H1 (cell line): Measurements from ENCODE around the gene CD180. TPM values are rescaled to one million over a fixed set of nuclear protein-coding genes. Genes with fewer than 3 reads are reported as not detected.

Experiments
- CTCF ChIA-PET: fragments of 300-600 bp; sonication (Branson Sonifier 250); formaldehyde crosslinking; loops from one replicate; lab custom pipeline; 2021; ENCODE audit not compliant: partially characterized antibody; lab: Charles Lee
- POLR2A ChIA-PET: fragments of 300-600 bp; sonication (Branson Sonifier 250); formaldehyde crosslinking; loops from one replicate; lab custom pipeline; 2021; ENCODE audit warnings: inconsistent platforms; ENCODE audit not compliant: partially characterized antibody; lab: Charles Lee
- DNase-seq, 2 experiments: peaks; one replicate each; pipeline versions ENCODE4 v3.0.0 to v3.0.0-alpha.2; 2010 to 2022; ENCODE audit warnings: low spot score in 2 of 2, low read depth in 1 of 2, mixed read lengths in 1 of 2
- FAIRE-seq: peaks from 2 replicates; lab custom pipeline; 2011; peaks lifted over from hg19 to GRCh38; lab: Jason Lieb, UNC
- H2AFZ ChIP-seq: 2 replicates; pipeline ENCODE4 v1.8.1; 2012; ENCODE audit warnings: low read length, inconsistent platforms
- H2AK5ac ChIP-seq: 2 replicates; pipeline ENCODE4 v1.6.1; 2013; ENCODE audit warnings: low read depth, low read length
- H2BK120ac ChIP-seq: replicated peaks from 2 replicates; pipeline ENCODE3; 2013; ENCODE audit warnings: low read depth, low read length, inconsistent platforms
- H2BK12ac ChIP-seq: 2 replicates; pipeline ENCODE4 v1.6.1; 2013; ENCODE audit warnings: low read depth, low read length
- H2BK15ac ChIP-seq: 2 replicates; pipeline ENCODE4 v1.6.1; 2013; ENCODE audit warnings: low read length
- H2BK20ac ChIP-seq: 2 replicates; pipeline ENCODE4 v1.6.1; 2013; ENCODE audit warnings: low read length
- H2BK5ac ChIP-seq: 2 replicates; pipeline ENCODE4 v1.6.1; 2013; ENCODE audit warnings: low read depth, low read length
- H3K14ac ChIP-seq: 2 replicates; pipeline ENCODE4 v1.6.1; 2013; ENCODE audit warnings: inconsistent platforms; ENCODE audit not compliant: insufficient read length
- H3K18ac ChIP-seq: 2 replicates; pipeline ENCODE4 v1.6.1; 2013; ENCODE audit warnings: low read length; ENCODE audit errors: extremely low read depth
- H3K23ac ChIP-seq: 2 replicates; pipeline ENCODE4 v1.6.1; 2013; ENCODE audit warnings: inconsistent platforms; ENCODE audit not compliant: insufficient read length
- H3K23me2 ChIP-seq: 2 replicates; pipeline ENCODE4 v1.6.1; 2013; ENCODE audit warnings: low read depth, low read length
- H3K27ac ChIP-seq: 2 replicates; pipeline ENCODE4 v1.6.1; 2011; ENCODE audit warnings: low read depth, low read length, inconsistent platforms
- H3K27me3 ChIP-seq, 4 experiments: replicated peaks in 1 of 4; 1 replicate in 1 of 4; 2 replicates in 3 of 4; pipeline versions ENCODE4 v1.6.1 to v1.8.1; 2011 to 2013; ENCODE audit warnings: low read length in 3 of 4, mild to moderate bottlenecking in 3 of 4, inconsistent platforms in 2 of 4, mixed read lengths in 2 of 4, moderate library complexity in 1 of 4; ENCODE audit not compliant: control insufficient read depth in 3 of 4, insufficient read depth in 3 of 4; ENCODE audit errors: extremely low read depth in 1 of 4
- H3K36me3 ChIP-seq, 4 experiments: 2 replicates each; pipeline versions ENCODE4 v1.6.1 to v1.8.1; 2011 to 2013; ENCODE audit warnings: mild to moderate bottlenecking in 4 of 4, low read length in 3 of 4, moderate library complexity in 2 of 4, control low read depth in 1 of 4, inconsistent platforms in 1 of 4; ENCODE audit not compliant: insufficient read depth in 4 of 4, control insufficient read depth in 2 of 4
- H3K4ac ChIP-seq: replicated peaks from 2 replicates; pipeline ENCODE3; 2013; ENCODE audit warnings: low read length, low read depth, mixed read lengths, inconsistent platforms; ENCODE audit not compliant: insufficient read length
- H3K4me1 ChIP-seq, 4 experiments: replicated peaks in 1 of 4; 1 replicate in 1 of 4; 2 replicates in 3 of 4; pipeline versions ENCODE4 v1.6.1 to v1.8.1; 2011 to 2013; ENCODE audit warnings: low read length in 3 of 4, inconsistent platforms in 2 of 4, mixed read lengths in 1 of 4; ENCODE audit not compliant: insufficient read depth in 4 of 4, control insufficient read depth in 3 of 4
- H3K4me2 ChIP-seq, 2 experiments: 2 replicates each; pipeline versions ENCODE4 v1.6.1 to v1.8.1; 2011 to 2013; ENCODE audit warnings: low read depth in 2 of 2, low read length in 2 of 2, control low read depth in 1 of 2, inconsistent platforms in 1 of 2, mild to moderate bottlenecking in 1 of 2; ENCODE audit not compliant: insufficient read depth in 1 of 2
- H3K4me3 ChIP-seq, 4 experiments: fragments of 200-600, 300-600 bp in 1 of 4; sonication (generic), shearing (Covaris generic), sonication (Bioruptor Twin) in 1 of 4; 2 replicates each; pipeline versions ENCODE4 v1.5.1 to v1.8.1; 2011 to 2016; ENCODE audit warnings: low read length in 4 of 4, low read depth in 3 of 4, control low read depth in 2 of 4, inconsistent platforms in 2 of 4, mild to moderate bottlenecking in 2 of 4, mixed read lengths in 1 of 4, moderate library complexity in 1 of 4; ENCODE audit not compliant: insufficient read depth in 2 of 4; ENCODE audit errors: extremely low read depth in 1 of 4
- H3K56ac ChIP-seq: replicated peaks from 2 replicates; pipeline ENCODE3; 2013; ENCODE audit warnings: low read depth, mild to moderate bottlenecking, mixed read lengths, low read length, inconsistent platforms; ENCODE audit not compliant: insufficient read length
- H3K79me1 ChIP-seq: 2 replicates; pipeline ENCODE4 v1.6.1; 2013; ENCODE audit warnings: low read depth, low read length, control low read depth
- H3K79me2 ChIP-seq, 2 experiments: 2 replicates each; pipeline versions ENCODE4 v1.6.1 to v1.8.1; 2012 to 2013; ENCODE audit warnings: low read length in 2 of 2, mild to moderate bottlenecking in 2 of 2, inconsistent platforms in 1 of 2; ENCODE audit not compliant: insufficient read depth in 2 of 2, control insufficient read depth in 1 of 2
- H3K9ac ChIP-seq, 4 experiments: replicated peaks in 1 of 4; 1 replicate in 1 of 4; 2 replicates in 3 of 4; pipeline versions ENCODE4 v1.6.1 to v1.8.1; 2011 to 2013; ENCODE audit warnings: low read depth in 3 of 4, low read length in 3 of 4, control low read depth in 2 of 4, mild to moderate bottlenecking in 2 of 4, moderate library complexity in 2 of 4, inconsistent platforms in 1 of 4; ENCODE audit errors: extremely low read depth in 1 of 4
- H3K9me3 ChIP-seq, 2 experiments: 2 replicates each; pipeline versions ENCODE4 v1.6.1 to v1.8.1; 2012 to 2013; ENCODE audit warnings: mild to moderate bottlenecking in 2 of 2, moderate library complexity in 2 of 2, control low read depth in 1 of 2, inconsistent platforms in 1 of 2, low read depth in 1 of 2, low read length in 1 of 2, mixed read lengths in 1 of 2; ENCODE audit not compliant: insufficient read depth in 2 of 2
- H4K20me1 ChIP-seq, 2 experiments: replicated peaks in 1 of 2; 2 replicates each; pipeline versions ENCODE3 to v1.8.1; 2011 to 2013; ENCODE audit warnings: inconsistent platforms in 2 of 2, low read length in 2 of 2, mild to moderate bottlenecking in 1 of 2; ENCODE audit not compliant: insufficient read depth in 2 of 2, control insufficient read depth in 1 of 2
- H4K5ac ChIP-seq: 2 replicates; pipeline ENCODE4 v1.6.1; 2013; ENCODE audit warnings: low read length, low read depth, mixed read lengths, inconsistent platforms; ENCODE audit not compliant: insufficient read length
- H4K8ac ChIP-seq: 2 replicates; pipeline ENCODE4 v1.8.0; 2013; ENCODE audit warnings: mild to moderate bottlenecking, moderate library complexity, low read length, inconsistent platforms; ENCODE audit not compliant: insufficient read depth; ENCODE audit errors: extremely low read depth
- H4K91ac ChIP-seq: replicated peaks from 2 replicates; pipeline ENCODE3; 2013; ENCODE audit warnings: low read length, mixed read lengths, inconsistent platforms; ENCODE audit not compliant: insufficient read length
- BCL11A ChIP-seq, 2 experiments: IDR thresholded peaks; one replicate each; pipeline ENCODE4 v1.6.1; 2011; ENCODE audit warnings: low read depth in 2 of 2, low read length in 2 of 2, mild to moderate bottlenecking in 2 of 2
- EP300 ChIP-seq, 2 experiments: IDR thresholded peaks; 1 replicate in 1 of 2; 2 replicates in 1 of 2; pipeline ENCODE4 v1.6.1; 2011 to 2012; ENCODE audit warnings: low read depth in 2 of 2, low read length in 2 of 2, mild to moderate bottlenecking in 2 of 2, borderline replicate concordance in 1 of 2, inconsistent platforms in 1 of 2, moderate library complexity in 1 of 2
- EZH2 ChIP-seq: fragments of 200-600 bp; sonication (generic); IDR thresholded peaks from 2 replicates; pipeline ENCODE4 v1.7.1; 2012; ENCODE audit warnings: low read depth, mild to moderate bottlenecking, moderate library complexity, low read length, inconsistent platforms; ENCODE audit not compliant: severe bottlenecking
- HDAC2 ChIP-seq, 2 experiments: fragments of 300-600 bp in 1 of 2; sonication (generic) in 1 of 2; IDR thresholded peaks; 2 replicates each; pipeline ENCODE4 v1.6.1; 2011 to 2012; ENCODE audit warnings: low read depth in 2 of 2, low read length in 2 of 2, mild to moderate bottlenecking in 2 of 2, moderate library complexity in 2 of 2, borderline replicate concordance in 1 of 2, inconsistent platforms in 1 of 2
- KDM5A ChIP-seq: fragments of 200-600 bp; IDR thresholded peaks from 2 replicates; pipeline ENCODE4 v1.7.1; 2012; ENCODE audit warnings: mild to moderate bottlenecking, low read length, inconsistent platforms, mixed read lengths
- PHF8 ChIP-seq: fragments of 200-600 bp; sonication (generic); conservative IDR thresholded peaks from 2 replicates; pipeline ENCODE4 v1.7.1; 2012; ENCODE audit warnings: low read depth, mild to moderate bottlenecking, inconsistent platforms, low read length, moderate library complexity
- POLR2AphosphoS5 ChIP-seq: IDR thresholded peaks from 2 replicates; pipeline ENCODE4 v1.6.1; 2011; ENCODE audit warnings: low read depth, low read length
- RBBP5 ChIP-seq: IDR thresholded peaks from 2 replicates; pipeline ENCODE4 v1.7.1; 2012; ENCODE audit warnings: low read depth, mild to moderate bottlenecking, inconsistent platforms, low read length, moderate library complexity, borderline replicate concordance
- SIX5 ChIP-seq: IDR thresholded peaks from 2 replicates; pipeline ENCODE4 v1.6.1; 2011; ENCODE audit warnings: mild to moderate bottlenecking, low read depth, low read length
- SP2 ChIP-seq: IDR thresholded peaks from 2 replicates; pipeline ENCODE4 v1.6.1; 2012; ENCODE audit warnings: mild to moderate bottlenecking, low read length, inconsistent platforms
- TCF12 ChIP-seq: IDR thresholded peaks from 2 replicates; pipeline ENCODE4 v1.6.1; 2011; ENCODE audit warnings: low read depth, mild to moderate bottlenecking, low read length
- YY1 ChIP-seq: IDR thresholded peaks from 2 replicates; pipeline ENCODE4 v1.6.1; 2011; ENCODE audit warnings: low read depth, mild to moderate bottlenecking, low read length
- WGBS, 2 experiments: shearing (Covaris generic) in 1 of 2; methylation state at CpG; one replicate each; pipeline versions ENCODE4 v1.1.6 to v1.1.7; 2013 to 2015; ENCODE audit warnings: low lambda C conversion rate in 2 of 2, mixed read lengths in 2 of 2, inconsistent platforms in 1 of 2, low coverage in 1 of 2, missing lambda C conversion rate in 1 of 2; ENCODE audit not compliant: insufficient replicate concordance in 2 of 2, insufficient coverage in 1 of 2, insufficient read length in 1 of 2; ENCODE audit errors: extremely low coverage in 1 of 2, missing lambda C conversion rate in 1 of 2; 5-methylcytosine and 5-hydroxymethylcytosine counted together
- polyA plus RNA-seq, 7 experiments: library from polyadenylated mRNA; depleted of rRNA in 3 of 7; stranded (reverse) in 5 of 7; unstranded in 2 of 7; fragments of >200 nt in 5 of 7; fragments of 200-250 nt in 2 of 7; gene quantifications; 1 replicate in 5 of 7; 2 replicates in 1 of 7; 4 replicates in 1 of 7; pipeline versions ENCODE4 v1.2.1 to v1.2.3, GENCODE V29; 2011 to 2013; ENCODE audit warnings: missing spikeins in 2 of 7, mixed read lengths in 2 of 7
- total RNA-seq: library from RNA; stranded (reverse); fragmentation: NEBNext Ultra II Directional; extraction: Animal tissue kit (Norgen Biotek cat#: 25700); gene quantifications from 2 replicates; pipeline ENCODE4 v1.2.1, GENCODE V29; 2021
- TF ChIP-seq, protein P1 (sequence below): IDR thresholded peaks from 2 replicates; pipeline ENCODE4 v1.6.1; 2012; ENCODE audit warnings: inconsistent platforms

Gene CD180
- total and polyA plus RNA-seq, 2 of the 8 experiments (the other 6 are each of a cell fraction or from before 2014, with no cell fraction given), result not detected

- Histone ChIP-seq H3K9ac (no peak overlapping the region), H2BK20ac (no peak overlapping the region), H3K4me2 (no peak overlapping the region), H3K79me2 (no peaks in the 10 kb centered on the region), H2AFZ (no peak overlapping the region), H2AK5ac (no peak overlapping the region), H3K27ac (no peak overlapping the region), H3K18ac (no peak overlapping the region), H3K14ac (no peak overlapping the region), H3K23me2 (no peaks in the 10 kb centered on the region), H3K9me3 (no peaks in the 10 kb centered on the region), H3K23ac (no peak overlapping the region), H2BK15ac (no peak overlapping the region), H3K4ac (no peak overlapping the region), H4K5ac (no peak overlapping the region), H3K4me1 (peaks cover 0 to 4% (median 1%) of the 10 kb centered on the region in 4 experiments; a peak in 2 of 7 replicates), H3K79me1 (no peaks in the 10 kb centered on the region), H2BK120ac (no peak overlapping the region), H3K4me3 (no peak overlapping the region), H3K27me3 (no peaks in the 10 kb centered on the region), H2BK5ac (no peak overlapping the region), H4K20me1 (no peaks in the 10 kb centered on the region), H2BK12ac (no peak overlapping the region), H3K56ac (no peak overlapping the region), H4K91ac (no peak overlapping the region), H4K8ac (no peak overlapping the region), H3K36me3 (no peaks in the 10 kb centered on the region)
- FAIRE-seq (no peak), DNase-seq (no peak)
- ChIA-PET CTCF (interaction anchor here (0.8 to 1.9 kb wide), 4 partner anchors 11 to 1009 kb away, joined by 3 to 5 read pairs (median 3); no protein-coding TSS in a partner anchor), POLR2A (interaction anchor here (0.6 kb wide), 1 partner anchor 246 kb away, joined by 3 read pairs; no protein-coding TSS in a partner anchor)
- 60% methylated on average over 3 of the region's 3 CpGs; no CpG with 5 or more reads in 1 of the 2 experiments for WGBS, 2 experiments
- TF ChIP-seq PHF8, result no peak
- TF ChIP-seq, protein P1, sequence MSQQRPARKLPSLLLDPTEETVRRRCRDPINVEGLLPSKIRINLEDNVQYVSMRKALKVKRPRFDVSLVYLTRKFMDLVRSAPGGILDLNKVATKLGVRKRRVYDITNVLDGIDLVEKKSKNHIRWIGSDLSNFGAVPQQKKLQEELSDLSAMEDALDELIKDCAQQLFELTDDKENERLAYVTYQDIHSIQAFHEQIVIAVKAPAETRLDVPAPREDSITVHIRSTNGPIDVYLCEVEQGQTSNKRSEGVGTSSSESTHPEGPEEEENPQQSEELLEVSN, result no peak
- no peak for TF ChIP-seq POLR2AphosphoS5
- TF ChIP-seq SIX5, result no peak
- TF ChIP-seq SP2, result no peak
- TF ChIP-seq KDM5A, result no peak
- TF ChIP-seq HDAC2 (IDR thresholded peaks at IDR 0.05; ENCODE audit: borderline replicate concordance in 1 of 2, low read depth in 2 of 2, low read length in 2 of 2), result no peak
- no peak for TF ChIP-seq TCF12
- no peak for TF ChIP-seq RBBP5
- no peak for TF ChIP-seq EP300 (IDR thresholded peaks at IDR 0.05; ENCODE audit: borderline replicate concordance in 1 of 2, low read depth in 2 of 2, low read length in 2 of 2)
- no peak for TF ChIP-seq BCL11A (IDR thresholded peaks at IDR 0.05; ENCODE audit: low read depth in 2 of 2, low read length in 2 of 2)
- TF ChIP-seq EZH2, result no peak
- no peak for TF ChIP-seq YY1
Measured at GRCh38 chr5:67244345-67244793, 47.8 kb upstream of the CD180 start.
